OCI-LY3 (cell line): ENCODE data around the gene BORCS5.

Experiments
- H2AFZ ChIP-seq: fragments of 200-600, 300-600 bp; shearing (Covaris generic); 2 replicates; pipeline ENCODE4 v1.6.0; 2014; ENCODE audit warnings: antibody characterized with exemption, low read depth, low read length
- H3K27ac ChIP-seq: fragments of 200-600, 300-600 bp; sonication (generic); 2 replicates; pipeline ENCODE4 v1.5.1; 2014; ENCODE audit warnings: mild to moderate bottlenecking, low read length, moderate library complexity, mixed read lengths
- H3K27me3 ChIP-seq: fragments of 200-600, 300-600 bp; sonication (generic); 2 replicates; pipeline ENCODE4 v1.6.1; 2014; ENCODE audit warnings: low read depth, low read length, mixed read lengths
- H3K36me3 ChIP-seq: fragments of 200-600, 300-600 bp; sonication (generic); replicated peaks from 2 replicates; pipeline ENCODE3; 2014; ENCODE audit warnings: low read depth, low read length, mixed read lengths
- H3K4me1 ChIP-seq: fragments of 300-600, 200-600 bp; sonication (generic); 2 replicates; pipeline ENCODE4 v1.6.1; 2014; ENCODE audit warnings: low read length, mixed read lengths
- H3K4me2 ChIP-seq: fragments of 200-600, 300-600 bp; sonication (generic); 2 replicates; pipeline ENCODE4 v1.6.1; 2014; ENCODE audit warnings: low read length, mixed read lengths
- H3K4me3 ChIP-seq: fragments of 300-600, 200-600 bp; sonication (generic); 2 replicates; pipeline ENCODE4 v1.5.1; 2014; ENCODE audit warnings: antibody characterized with exemption, mild to moderate bottlenecking, low read length, moderate library complexity
- H3K79me2 ChIP-seq: fragments of 300-600, 200-600 bp; shearing (Covaris generic); 2 replicates; pipeline ENCODE4 v1.6.1; 2014; ENCODE audit warnings: mild to moderate bottlenecking, low read length, mixed read lengths
- H3K9ac ChIP-seq: fragments of 300-600, 200-600 bp; shearing (Covaris generic); 2 replicates; pipeline ENCODE4 v1.6.0; 2014; ENCODE audit warnings: mild to moderate bottlenecking, low read length, moderate library complexity
- H3K9me3 ChIP-seq: fragments of 200-600, 300-600 bp; shearing (Covaris generic); 2 replicates; pipeline ENCODE4 v1.6.1; 2014; ENCODE audit warnings: low read length, mixed read lengths; ENCODE audit not compliant: insufficient read depth
- H4K20me1 ChIP-seq: fragments of 200-600, 300-600 bp; sonication (generic); 2 replicates; pipeline ENCODE4 v1.6.1; 2016; ENCODE audit warnings: low read length, mixed read lengths; ENCODE audit not compliant: insufficient read depth
- EZH2phosphoT487 ChIP-seq: fragments of 200-600 bp; shearing (Covaris generic); IDR thresholded peaks from 2 replicates; pipeline ENCODE4 v1.6.1; 2018; ENCODE audit warnings: antibody characterized with exemption, mixed run types, low read depth
- TF ChIP-seq, protein P1 (sequence below): fragments of 200-600, 300-600 bp; sonication (generic); IDR thresholded peaks from 2 replicates; pipeline ENCODE4 v1.5.1; 2014; ENCODE audit warnings: antibody characterized with exemption, low read length, low read depth

The BORCS5 gene

DNA sequence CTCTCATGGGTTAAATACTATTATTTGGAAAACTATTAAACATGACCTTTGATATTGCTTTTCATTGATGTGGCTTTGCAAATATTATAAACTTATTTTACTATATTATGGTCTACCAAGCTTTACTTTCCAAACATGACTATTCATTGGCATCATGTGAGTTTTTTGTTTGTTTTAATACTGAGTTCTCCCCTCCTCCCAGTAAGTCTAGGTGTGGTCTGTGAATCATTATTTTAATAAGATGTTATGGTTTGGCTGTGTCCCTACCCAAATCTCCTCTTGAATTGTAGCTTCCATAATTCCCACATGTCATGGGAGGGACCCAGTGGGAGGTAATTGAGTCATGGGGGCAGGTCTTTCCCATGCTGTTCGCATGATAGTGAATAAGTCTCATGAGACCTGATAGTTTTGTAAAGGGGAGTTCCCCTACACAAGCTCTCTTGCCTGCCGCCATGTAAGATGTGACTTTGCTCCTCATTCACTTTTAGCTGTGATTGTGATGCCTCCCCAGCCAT is 80.0 kb downstream of the BORCS5 start:
- H3K4me1 ChIP-seq = no peaks in the 10 kb centered on the region
- no peak overlapping the region for H3K4me2 ChIP-seq
- no peak overlapping the region for H3K27ac ChIP-seq
- no peaks in the 10 kb centered on the region for H4K20me1 ChIP-seq
- TF ChIP-seq, protein P1, sequence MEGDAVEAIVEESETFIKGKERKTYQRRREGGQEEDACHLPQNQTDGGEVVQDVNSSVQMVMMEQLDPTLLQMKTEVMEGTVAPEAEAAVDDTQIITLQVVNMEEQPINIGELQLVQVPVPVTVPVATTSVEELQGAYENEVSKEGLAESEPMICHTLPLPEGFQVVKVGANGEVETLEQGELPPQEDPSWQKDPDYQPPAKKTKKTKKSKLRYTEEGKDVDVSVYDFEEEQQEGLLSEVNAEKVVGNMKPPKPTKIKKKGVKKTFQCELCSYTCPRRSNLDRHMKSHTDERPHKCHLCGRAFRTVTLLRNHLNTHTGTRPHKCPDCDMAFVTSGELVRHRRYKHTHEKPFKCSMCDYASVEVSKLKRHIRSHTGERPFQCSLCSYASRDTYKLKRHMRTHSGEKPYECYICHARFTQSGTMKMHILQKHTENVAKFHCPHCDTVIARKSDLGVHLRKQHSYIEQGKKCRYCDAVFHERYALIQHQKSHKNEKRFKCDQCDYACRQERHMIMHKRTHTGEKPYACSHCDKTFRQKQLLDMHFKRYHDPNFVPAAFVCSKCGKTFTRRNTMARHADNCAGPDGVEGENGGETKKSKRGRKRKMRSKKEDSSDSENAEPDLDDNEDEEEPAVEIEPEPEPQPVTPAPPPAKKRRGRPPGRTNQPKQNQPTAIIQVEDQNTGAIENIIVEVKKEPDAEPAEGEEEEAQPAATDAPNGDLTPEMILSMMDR = no peak
- TF ChIP-seq EZH2phosphoT487 = no peak
- no peaks in the 10 kb centered on the region for H3K9me3 ChIP-seq
- no peaks in the 10 kb centered on the region for H3K79me2 ChIP-seq
- no peak overlapping the region for H2AFZ ChIP-seq
- peaks cover 5% of the 10 kb centered on the region for H3K36me3 ChIP-seq
- H3K27me3 ChIP-seq = no peaks in the 10 kb centered on the region
- H3K9ac ChIP-seq = no peak overlapping the region
- H3K4me3 ChIP-seq = no peak overlapping the region

DNA sequence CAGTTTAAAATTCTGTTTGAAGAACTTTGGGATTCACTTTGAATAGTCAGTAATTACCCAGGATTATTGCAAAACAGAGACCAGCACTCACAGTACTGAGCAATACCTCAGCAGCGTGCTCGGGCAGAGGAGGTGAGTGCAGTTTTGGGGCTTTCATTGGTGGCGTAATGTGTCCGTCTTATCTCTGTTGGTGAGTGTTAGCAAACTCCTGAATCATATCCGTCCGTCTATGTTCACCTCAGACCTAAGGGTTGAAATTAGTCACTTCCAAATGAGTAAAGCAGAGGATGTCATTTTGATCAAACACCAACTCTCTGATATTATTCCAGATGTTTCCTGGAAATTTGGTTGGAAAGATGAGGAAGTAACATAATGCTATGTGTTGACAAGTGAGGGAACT is 82.8 kb downstream of the BORCS5 start:
- H3K9me3 ChIP-seq = no peaks in the 10 kb centered on the region
- no peaks in the 10 kb centered on the region for H3K79me2 ChIP-seq
- H2AFZ ChIP-seq = no peak overlapping the region
- no peak overlapping the region for H3K4me2 ChIP-seq
- H3K4me3 ChIP-seq = no peak overlapping the region
- no peak overlapping the region for H3K9ac ChIP-seq
- no peak overlapping the region for H3K27ac ChIP-seq
- H3K4me1 ChIP-seq = no peaks in the 10 kb centered on the region
- peaks cover 5% of the 10 kb centered on the region for H3K36me3 ChIP-seq
- no peaks in the 10 kb centered on the region for H3K27me3 ChIP-seq
- H4K20me1 ChIP-seq = no peaks in the 10 kb centered on the region
- no peak for TF ChIP-seq EZH2phosphoT487
- TF ChIP-seq, protein P1 = no peak

DNA sequence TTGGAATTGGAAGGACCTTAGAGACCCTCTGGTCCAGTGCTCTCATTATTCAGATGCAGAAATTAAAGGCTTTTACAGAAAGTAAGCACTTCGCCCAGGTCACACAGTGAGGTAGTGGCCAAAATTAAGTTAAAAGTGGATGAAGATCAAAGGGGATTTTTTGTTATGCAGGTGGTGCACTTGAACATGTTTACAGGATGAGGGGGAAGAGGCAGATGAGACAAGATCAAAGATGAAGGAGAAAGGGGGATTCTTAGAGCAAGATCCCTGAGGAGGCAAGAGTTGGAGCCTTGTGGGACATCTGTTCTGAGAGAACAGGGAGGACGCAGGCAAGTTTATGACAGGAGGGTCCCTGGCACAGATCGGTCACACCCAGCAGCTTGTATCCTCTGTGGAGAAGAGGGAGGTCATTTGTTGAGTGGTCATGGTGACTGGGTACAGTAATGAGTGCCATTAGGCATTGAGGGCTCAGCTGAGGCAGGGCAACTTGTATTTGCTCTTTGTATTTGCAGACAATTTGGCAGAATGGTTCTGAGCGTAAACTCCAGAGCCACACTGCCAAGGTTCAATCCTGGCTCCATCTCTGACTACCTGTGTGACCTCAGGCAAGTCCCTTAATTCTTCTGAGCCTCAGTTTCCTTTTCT is 84.0 kb downstream of the BORCS5 start:
- no peak overlapping the region for H3K4me2 ChIP-seq
- H3K9ac ChIP-seq = no peak overlapping the region
- H3K4me3 ChIP-seq = no peak overlapping the region
- H4K20me1 ChIP-seq = no peaks in the 10 kb centered on the region
- H3K4me1 ChIP-seq = no peaks in the 10 kb centered on the region
- no peaks in the 10 kb centered on the region for H3K9me3 ChIP-seq
- no peaks in the 10 kb centered on the region for H3K27me3 ChIP-seq
- H3K36me3 ChIP-seq = peaks cover 5% of the 10 kb centered on the region
- no peak overlapping the region for H3K27ac ChIP-seq
- no peaks in the 10 kb centered on the region for H3K79me2 ChIP-seq
- TF ChIP-seq EZH2phosphoT487 = no peak
- H2AFZ ChIP-seq = no peak overlapping the region

DNA sequence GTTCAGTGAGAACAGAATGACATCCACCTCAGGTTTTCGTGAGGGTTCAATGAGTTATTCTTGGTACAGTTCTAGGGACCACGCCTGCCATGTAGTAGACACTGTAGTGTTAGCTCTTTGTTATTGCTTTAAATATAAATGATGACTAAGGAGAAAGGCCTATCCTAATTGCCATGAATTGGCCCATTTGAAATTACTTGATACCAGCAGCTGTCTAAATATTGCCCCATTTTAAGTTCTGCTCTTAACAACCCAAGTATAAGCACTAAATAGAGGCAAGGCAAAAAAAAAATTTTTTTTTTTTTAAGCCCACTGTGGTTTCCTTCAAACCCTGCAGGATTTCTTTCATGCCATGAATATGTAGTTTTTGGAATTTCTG is 84.5 kb downstream of the BORCS5 start:
- no peak for TF ChIP-seq EZH2phosphoT487
- TF ChIP-seq, protein P1 = no peak
- no peaks in the 10 kb centered on the region for H3K4me1 ChIP-seq

More for the DNA sequence above, 84.5 kb downstream of the BORCS5 start:
- Histone ChIP-seq H3K9me3 (no peaks in the 10 kb centered on the region), H3K36me3 (peaks cover 5% of the 10 kb centered on the region), H3K9ac (no peak overlapping the region), H4K20me1 (no peaks in the 10 kb centered on the region), H2AFZ (no peak overlapping the region), H3K79me2 (no peaks in the 10 kb centered on the region), H3K4me2 (no peak overlapping the region), H3K4me3 (no peak overlapping the region), H3K27me3 (no peaks in the 10 kb centered on the region), H3K27ac (no peak overlapping the region)
